ENCODE measurements around the gene LRSAM1. TPM values are rescaled to one million over a fixed set of nuclear protein-coding genes. Genes with fewer than 3 reads are reported as not detected.

The LRSAM1 gene
- total RNA-seq (10 to 100 TPM in 3 of 4 donors, 1 to 10 TPM in 1; 8.3 to 17.7 (median 13.8) TPM), polyA plus RNA-seq (10 to 100 TPM; 11.1 to 17.1 (median 11.6) TPM)
- long read RNA-seq, donor 1, transcript LRSAM1-201 (26 exons, 3,146 nt), result major isoform, 37 of 49 reads
- long read RNA-seq, donor 1, partial matches to known transcripts, result 3 of 49 reads
- long read RNA-seq, donor 1, other reads (novel, unspliced or antisense), result 7 of 49 reads
- long read RNA-seq, donor 2, transcript LRSAM1-201 (26 exons, 3,146 nt), result major isoform, 27 of 58 reads
- long read RNA-seq, donor 2, transcript LRSAM1-202 (25 exons, 3,376 nt), result minor isoform, 12 of 58 reads
- long read RNA-seq, donor 2, partial matches to known transcripts, result 8 of 58 reads
- long read RNA-seq, donor 2, other reads (novel, unspliced or antisense), result 11 of 58 reads

- intact Hi-C loops (cut with DNase I), result loop anchor here in 1 of 2 donors (2.0 kb wide), 1 partner anchor 26 kb away; the partner anchor contains the start of gene ZNF79
- WGBS, 3 donors, result 0 to 3% (median 2%) methylated on average over 68 to 71 of the region's 71 CpGs
Observed at GRCh38 chr9:127450830-127451607, at the start of gene LRSAM1, which contains the start of gene RPL12. Gene LRSAM1, plus strand, starts transcription at chr9:127451510. Its CDS starts 3,018 bp downstream, at chr9:127454528. Gene RPL12, minus strand, starts transcription at chr9:127451406. Its CDS starts 89 bp downstream, at chr9:127451317.

GRCh38 chr9:127402401-127403090 lies 48.8 kb upstream of the LRSAM1 start:
- Histone ChIP-seq H3K4me3 (no peak overlapping the region), H3K9me3 (no peaks in the 10 kb centered on the region), H3K4me1 (peaks cover 13% of the 10 kb centered on the region), H3K27ac (no peak overlapping the region), H3K36me3 (ENCODE audit: insufficient read depth in 1 of 2, low read depth in 1 of 2) (peaks cover 0 to 66% of the 10 kb centered on the region in 2 donors), H3K27me3 (ENCODE audit: insufficient read depth in 3 of 3, low read length in 2 of 3) (no peaks in the 10 kb centered on the region)
- ATAC-seq (no peak), DNase-seq (no peak)
- TF ChIP-seq CTCF (IDR thresholded peaks at IDR 0.05), result no peak
- WGBS, 3 donors, result 82 to 87% (median 84%) methylated on average over 18 of the region's 18 CpGs
- intact Hi-C loops (cut with DNase I), result no loop called here

More at GRCh38 chr9:127450830-127451607, at the start of gene LRSAM1, which contains the start of gene RPL12:
- DNase-seq, result peak; percentile 96 to 99
- Histone ChIP-seq H3K27me3 (ENCODE audit: insufficient read depth in 3 of 3, low read length in 2 of 3) (no peaks in the 10 kb centered on the region), H3K4me3 (peak within 1 kb of the TSS; percentile 96), H3K36me3 (ENCODE audit: insufficient read depth in 1 of 2, low read depth in 1 of 2) (peaks cover 2 to 62% of the 10 kb centered on the region in 2 donors), H3K9me3 (no peaks in the 10 kb centered on the region), H3K27ac (peak within 1 kb of the TSS; percentile 91), H3K4me1 (peaks cover 43% of the 10 kb centered on the region)
- ATAC-seq, result peak; percentile 82 to 90 (median 83)
- TF ChIP-seq CTCF (IDR thresholded peaks at IDR 0.05), result no peak

GRCh38 chr9:127403507-127404192 lies 47.7 kb upstream of the LRSAM1 start:
- no peaks in the 10 kb centered on the region for H3K9me3 ChIP-seq
- DNase-seq, result no peak
- H3K27ac ChIP-seq, result no peak overlapping the region
- H3K36me3 ChIP-seq (ENCODE audit: insufficient read depth in 1 of 2, low read depth in 1 of 2), result peaks cover 0 to 76% of the 10 kb centered on the region in 2 donors
- intact Hi-C loops (cut with DNase I), result no loop called here
- ATAC-seq, result no peak
- no peak for TF ChIP-seq CTCF (IDR thresholded peaks at IDR 0.05)
- H3K27me3 ChIP-seq (ENCODE audit: insufficient read depth in 3 of 3, low read length in 2 of 3), result no peaks in the 10 kb centered on the region
- 88 to 93% (median 89%) methylated on average over 17 to 21 of the region's 22 CpGs for WGBS, 3 donors
- no peak overlapping the region for H3K4me3 ChIP-seq
- peaks cover 4% of the 10 kb centered on the region for H3K4me1 ChIP-seq

GRCh38 chr9:127404631-127405030 lies 46.7 kb upstream of the LRSAM1 start:
- Histone ChIP-seq H3K4me3 (no peak overlapping the region), H3K4me1 (no peaks in the 10 kb centered on the region), H3K27ac (no peak overlapping the region), H3K27me3 (ENCODE audit: insufficient read depth in 3 of 3, low read length in 2 of 3) (no peaks in the 10 kb centered on the region), H3K9me3 (no peaks in the 10 kb centered on the region), H3K36me3 (ENCODE audit: insufficient read depth in 1 of 2, low read depth in 1 of 2) (peaks cover 0 to 76% of the 10 kb centered on the region in 2 donors)
- intact Hi-C loops (cut with DNase I), result no loop called here
- ATAC-seq, result peak in 1 of 4 donors; percentile 25
- TF ChIP-seq CTCF (IDR thresholded peaks at IDR 0.05), result no peak
- 84 to 92% (median 91%) methylated on average over 23 of the region's 23 CpGs for WGBS, 3 donors
- no peak for DNase-seq

Measured in psoas muscle (tissue), 8 donors.